Adipocyte (in vitro differentiated cells): ENCODE data around the gene ASCL3.
A peak's percentile ranks its signal among the peaks of the same experiment; 100 is the strongest.

Experiments used
- DNase-seq: peaks from one replicate; pipeline ENCODE4 v3.0.0-alpha.2; 2015; ENCODE audit warnings: low read depth
- H3K27me3 ChIP-seq: replicated peaks from 2 replicates; pipeline ENCODE4 v1.7.0; 2013; ENCODE audit warnings: mild to moderate bottlenecking, low read length, moderate library complexity; ENCODE audit not compliant: control insufficient read depth, insufficient read depth
- H3K36me3 ChIP-seq: 2 replicates; pipeline ENCODE4 v1.7.0; 2013; ENCODE audit warnings: low read length, mild to moderate bottlenecking, moderate library complexity; ENCODE audit not compliant: control insufficient read depth, insufficient read depth, severe bottlenecking
- H3K4me1 ChIP-seq: 2 replicates; pipeline ENCODE4 v1.7.0; 2013; ENCODE audit warnings: mild to moderate bottlenecking, low read length, moderate library complexity; ENCODE audit not compliant: control insufficient read depth, insufficient read depth
- H3K4me3 ChIP-seq: 2 replicates; pipeline ENCODE4 v1.7.0; 2013; ENCODE audit warnings: mild to moderate bottlenecking, low read length, moderate library complexity
- H3K9ac ChIP-seq: 2 replicates; pipeline ENCODE4 v1.7.0; 2013; ENCODE audit warnings: mild to moderate bottlenecking, low read length, moderate library complexity
- H3K9me3 ChIP-seq: 2 replicates; pipeline ENCODE4 v1.7.0; 2013; ENCODE audit warnings: mild to moderate bottlenecking, low read length, moderate library complexity; ENCODE audit not compliant: control insufficient read depth

Gene ASCL3

GRCh38 chr11:8927233-8927632 is 15.6 kb downstream of the ASCL3 start:
- Histone ChIP-seq H3K4me3 (no peak overlapping the region), H3K9ac (no peak overlapping the region), H3K9me3 (no peaks in the 10 kb centered on the region), H3K4me1 (peaks cover 7% of the 10 kb centered on the region), H3K27me3 (no peaks in the 10 kb centered on the region), H3K36me3 (peaks cover 4% of the 10 kb centered on the region)
- no peak for DNase-seq

- H3K9me3 ChIP-seq: no peaks in the 10 kb centered on the region
- peaks cover 14% of the 10 kb centered on the region for H3K36me3 ChIP-seq
- H3K27me3 ChIP-seq: no peaks in the 10 kb centered on the region
- H3K9ac ChIP-seq: no peak overlapping the region
- peaks cover 7% of the 10 kb centered on the region for H3K4me1 ChIP-seq
- H3K4me3 ChIP-seq: no peak overlapping the region
- no peak for DNase-seq
Observed at GRCh38 chr11:8926236-8926635, 16.6 kb downstream of the ASCL3 start.

- DNase-seq: no peak
- Histone ChIP-seq H3K9me3 (no peaks in the 10 kb centered on the region), H3K9ac (no peak overlapping the region), H3K36me3 (peaks cover 19% of the 10 kb centered on the region), H3K4me3 (no peak overlapping the region), H3K27me3 (no peaks in the 10 kb centered on the region), H3K4me1 (peaks cover 7% of the 10 kb centered on the region)
Observed at GRCh38 chr11:8925711-8926110, 17.1 kb downstream of the ASCL3 start.

GRCh38 chr11:8922691-8923090 is 20.1 kb downstream of the ASCL3 start:
- no peak overlapping the region for H3K4me3 ChIP-seq
- no peak for DNase-seq
- H3K4me1 ChIP-seq: peaks cover 10% of the 10 kb centered on the region
- H3K9ac ChIP-seq: no peak overlapping the region
- H3K27me3 ChIP-seq: no peaks in the 10 kb centered on the region
- H3K9me3 ChIP-seq: no peaks in the 10 kb centered on the region
- peaks cover 47% of the 10 kb centered on the region for H3K36me3 ChIP-seq

- H3K27me3 ChIP-seq: no peaks in the 10 kb centered on the region
- peak overlapping the region; percentile 62 for H3K4me3 ChIP-seq
- no peaks in the 10 kb centered on the region for H3K9me3 ChIP-seq
- peak overlapping the region; percentile 75 for H3K9ac ChIP-seq
- peak; percentile 93 for DNase-seq
- peaks cover 31% of the 10 kb centered on the region for H3K4me1 ChIP-seq
- peaks cover 60% of the 10 kb centered on the region for H3K36me3 ChIP-seq
Observed at GRCh38 chr11:8917157-8917825, 25.5 kb downstream of the ASCL3 start.

- Histone ChIP-seq H3K36me3 (peaks cover 35% of the 10 kb centered on the region), H3K4me3 (no peak overlapping the region), H3K9me3 (no peaks in the 10 kb centered on the region), H3K4me1 (peaks cover 38% of the 10 kb centered on the region), H3K9ac (no peak overlapping the region), H3K27me3 (no peaks in the 10 kb centered on the region)
- DNase-seq: no peak
Observed at GRCh38 chr11:8914661-8915018, 28.2 kb downstream of the ASCL3 start.

- Histone ChIP-seq H3K9me3 (no peaks in the 10 kb centered on the region), H3K36me3 (peaks cover 31% of the 10 kb centered on the region), H3K27me3 (no peaks in the 10 kb centered on the region), H3K9ac (peak overlapping the region; percentile 50), H3K4me1 (peaks cover 38% of the 10 kb centered on the region), H3K4me3 (peak overlapping the region; percentile 36)
- DNase-seq: peak; percentile 50
Observed at GRCh38 chr11:8913961-8914660, 28.7 kb downstream of the ASCL3 start.

GRCh38 chr11:8911029-8911823 is 31.6 kb downstream of the ASCL3 start, which contains the start of gene AKIP1:
Gene AKIP1, plus strand, starts transcription at chr11:8911189. Its CDS starts 261 bp downstream, at chr11:8911450.
- Histone ChIP-seq H3K36me3 (peaks cover 7% of the 10 kb centered on the region), H3K4me3 (peak within 1 kb of the TSS; percentile 95), H3K27me3 (no peaks in the 10 kb centered on the region), H3K4me1 (peaks cover 31% of the 10 kb centered on the region), H3K9me3 (no peaks in the 10 kb centered on the region), H3K9ac (peak within 1 kb of the TSS; percentile 98)
- peak; percentile 98 for DNase-seq

- no peak for DNase-seq
- Histone ChIP-seq H3K9me3 (no peaks in the 10 kb centered on the region), H3K4me1 (peaks cover 36% of the 10 kb centered on the region), H3K27me3 (no peaks in the 10 kb centered on the region), H3K36me3 (peaks cover 5% of the 10 kb centered on the region), H3K9ac (peak overlapping the region; percentile 80), H3K4me3 (peak overlapping the region; percentile 86)
Observed at GRCh38 chr11:8910649-8911026, 32.2 kb downstream of the ASCL3 start.

GRCh38 chr11:8908099-8908498 is 34.7 kb downstream of the ASCL3 start:
- no peaks in the 10 kb centered on the region for H3K9me3 ChIP-seq
- no peak for DNase-seq
- peaks cover 30% of the 10 kb centered on the region for H3K4me1 ChIP-seq
- no peaks in the 10 kb centered on the region for H3K27me3 ChIP-seq
- H3K36me3 ChIP-seq: no peaks in the 10 kb centered on the region
- no peak overlapping the region for H3K9ac ChIP-seq
- H3K4me3 ChIP-seq: no peak overlapping the region

GRCh38 chr11:8907116-8907515 is 35.7 kb downstream of the ASCL3 start:
- no peak overlapping the region for H3K4me3 ChIP-seq
- no peaks in the 10 kb centered on the region for H3K27me3 ChIP-seq
- no peak overlapping the region for H3K9ac ChIP-seq
- no peaks in the 10 kb centered on the region for H3K9me3 ChIP-seq
- peaks cover 26% of the 10 kb centered on the region for H3K4me1 ChIP-seq
- DNase-seq: peak; percentile 10
- H3K36me3 ChIP-seq: no peaks in the 10 kb centered on the region
